Caki2 (cell line): ENCODE measurements around the gene STX18. TPM values are rescaled to one million over a fixed set of nuclear protein-coding genes. Genes with fewer than 3 reads are reported as not detected.
"Not testable (repeated sequence)": the region's sequence is repeated elsewhere in the genome, so short reads cannot be mapped to it uniquely, and the experiment has no call there.

Experiments used
- DNase-seq: peaks from one replicate; pipeline ENCODE4 v3.0.0-alpha.2; 2015; ENCODE audit warnings: low read depth
- in situ Hi-C: cut with HindIII; loops from 2 replicates; pipeline ENCODE4 v1.10.0; 2016; ENCODE audit warnings: low sequenced_read_pairs, low pct_unique_long_range_greater_than_20kb, mixed read lengths
- total RNA-seq: library from RNA; depleted of rRNA; stranded (reverse); fragments of >200 nt; shearing (Covaris generic); gene quantifications from 2 replicates; pipeline ENCODE4 v1.2.3, GENCODE V29; 2014; ENCODE audit warnings: low replicate concordance; rRNA removed

Gene STX18
- total RNA-seq = 25.2 and 65.0 TPM in 2 replicates

DNA sequence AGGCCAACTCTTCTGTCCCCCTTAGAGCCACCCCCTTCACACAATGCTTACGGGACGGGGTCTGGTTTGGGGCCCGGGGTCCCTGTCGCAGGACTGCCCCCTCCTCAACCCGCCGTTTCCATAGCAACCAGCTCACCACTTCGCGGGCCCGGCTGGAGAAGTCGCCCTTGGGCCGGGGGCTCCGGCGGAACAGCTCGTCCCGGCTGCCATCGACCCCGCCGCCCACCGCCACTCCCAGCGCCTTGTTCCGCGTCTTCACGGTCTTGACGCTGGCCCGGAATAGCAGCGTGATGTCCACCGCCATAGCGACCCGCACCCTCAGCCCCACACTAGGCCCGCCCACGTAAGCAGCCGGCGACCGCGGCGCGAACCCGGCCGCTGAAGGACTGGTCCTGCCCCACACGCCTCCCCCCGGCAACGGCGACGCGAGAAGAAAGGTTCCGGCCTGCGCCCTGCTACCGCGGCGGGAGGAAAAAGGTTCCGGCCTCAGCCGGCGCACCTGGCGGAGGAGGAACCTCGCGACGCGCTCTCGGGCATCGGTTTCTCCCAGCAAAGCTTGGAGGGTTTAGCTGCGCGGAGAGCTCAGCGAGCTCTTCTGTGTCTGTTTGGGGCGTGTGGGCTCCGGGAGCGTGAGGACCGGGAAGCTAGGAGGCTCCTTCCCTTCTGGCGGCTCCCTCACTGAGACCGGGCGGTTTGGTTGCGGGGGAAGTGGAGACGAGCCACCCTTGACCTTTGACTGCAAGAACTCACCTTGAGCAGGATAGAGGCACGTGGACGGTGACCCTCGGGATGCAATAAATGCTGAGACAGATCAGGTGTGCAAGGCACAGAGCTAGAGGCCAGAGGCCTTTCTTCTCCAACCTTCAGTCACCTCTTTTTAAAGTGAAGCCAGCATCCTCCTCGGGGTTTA is at the start of gene STX18:
Gene STX18 (minus strand): TSS at position 388 of the 910 bp plus-strand sequence. CDS start 84 bp downstream, at position 304.
- in situ Hi-C loops = no loop called here
- DNase-seq = peak; percentile 78

DNA sequence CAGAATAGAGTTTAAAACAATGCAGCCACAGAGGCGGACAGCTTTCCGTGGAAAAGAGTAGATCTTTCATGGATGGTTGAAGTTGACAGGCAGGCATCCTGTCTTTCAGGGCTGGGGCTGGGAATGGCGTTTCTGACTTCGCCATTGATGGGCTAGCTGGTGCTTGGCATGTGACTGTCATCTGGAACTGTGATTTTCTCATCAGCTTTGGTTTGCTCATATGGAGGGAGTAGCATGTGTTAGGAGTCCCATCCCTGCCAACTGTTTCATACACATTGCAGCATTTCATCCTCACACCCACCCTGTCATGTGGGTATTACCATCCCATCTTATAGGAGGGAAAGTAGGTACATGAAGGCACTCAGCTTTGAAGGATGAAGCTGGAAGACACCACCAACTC is 49.2 kb upstream of the STX18 start:
- in situ Hi-C loops = no loop called here
- DNase-seq = no peak

DNA sequence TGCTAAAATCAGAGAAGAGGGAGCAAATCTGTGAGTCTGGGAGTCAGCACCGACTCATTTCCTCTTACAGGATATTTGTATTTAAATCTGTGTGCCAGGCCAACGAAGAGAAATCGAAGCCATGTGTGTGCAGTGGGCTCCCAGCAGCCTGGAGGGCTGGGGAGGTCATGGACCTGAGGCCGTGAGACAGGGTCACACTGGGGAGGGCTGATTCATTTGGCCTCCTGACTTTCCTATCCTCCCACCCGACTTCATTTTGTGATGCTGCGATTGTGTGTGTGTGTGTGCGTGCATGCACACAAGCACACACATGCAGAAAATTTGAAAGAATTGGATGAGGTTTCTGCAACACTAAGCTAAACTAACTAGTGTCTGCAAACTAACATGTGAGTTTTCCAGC is 48.7 kb upstream of the STX18 start:
- DNase-seq = no peak
- in situ Hi-C loops = no loop called here

DNA sequence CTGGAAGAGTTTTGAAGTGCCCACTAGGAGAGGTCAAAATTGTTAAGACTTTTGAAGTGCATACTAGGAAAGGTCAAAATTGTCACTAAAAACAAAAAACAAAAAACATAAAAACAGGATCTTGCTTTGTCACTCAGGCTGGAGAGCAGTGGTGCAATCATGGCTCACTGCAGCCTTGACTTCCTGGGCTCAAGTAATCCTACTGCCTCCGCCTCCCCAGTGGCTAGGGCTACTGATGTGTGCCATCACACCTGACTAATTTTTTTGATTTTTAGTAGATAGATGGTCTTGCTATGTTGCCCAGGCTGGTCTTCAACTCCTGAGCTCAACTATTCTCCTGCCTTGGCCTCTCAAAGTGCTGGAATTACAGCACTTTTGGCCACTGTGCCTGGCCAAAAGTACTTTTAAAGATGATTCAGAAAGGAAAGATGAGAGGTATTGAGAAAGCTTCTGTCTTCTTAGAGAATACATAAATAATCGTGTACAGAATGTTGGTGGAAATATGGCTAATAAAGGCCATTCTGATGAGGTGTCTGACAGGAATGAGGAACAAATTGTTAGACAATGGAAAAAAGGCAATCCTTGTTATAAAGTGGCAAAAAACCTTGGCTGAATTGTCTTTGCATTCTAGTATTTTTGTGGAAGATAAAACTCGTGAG is 43.3 kb upstream of the STX18 start:
- in situ Hi-C loops = no loop called here
- DNase-seq = no peak

DNA sequence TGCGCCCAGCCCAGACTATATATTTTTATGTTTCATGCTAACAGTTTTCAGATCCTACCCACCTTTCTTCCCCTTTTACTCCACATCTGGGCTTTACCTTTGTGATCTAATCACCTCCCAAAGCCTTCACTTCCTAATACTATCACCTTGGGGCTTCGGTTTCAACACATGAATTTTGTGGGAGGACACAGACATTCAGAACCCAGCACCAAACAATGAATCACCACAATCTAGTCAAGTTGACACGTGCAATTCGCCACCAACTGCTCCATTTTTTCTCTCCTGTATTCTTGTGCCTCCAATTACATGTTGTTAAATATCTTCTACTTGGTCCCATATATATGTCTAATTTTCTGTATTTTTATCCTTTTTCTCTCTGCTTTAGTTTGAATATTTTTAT is 41.8 kb upstream of the STX18 start:
- no peak for DNase-seq
- in situ Hi-C loops = no loop called here

DNA sequence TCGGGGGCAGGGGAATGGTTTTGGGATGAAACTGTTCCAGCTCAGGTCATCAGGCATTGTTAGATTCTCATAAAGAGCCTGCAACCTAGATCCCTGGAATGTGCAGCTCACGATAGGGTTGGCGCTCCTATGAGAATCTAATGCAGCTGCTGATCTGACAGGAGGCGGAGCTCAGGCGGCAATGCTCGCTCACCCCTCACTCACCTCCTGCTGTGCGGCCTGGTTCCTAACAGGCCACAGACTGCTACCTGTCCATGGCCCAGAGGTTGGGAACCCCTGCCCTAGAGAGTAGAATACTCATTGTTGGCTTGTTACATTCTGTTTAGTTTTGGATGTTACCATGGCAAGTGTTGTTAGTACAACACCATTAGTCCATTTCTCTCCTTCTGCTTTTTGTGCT is 40.8 kb upstream of the STX18 start:
- no peak for DNase-seq
- in situ Hi-C loops = no loop called here

DNA sequence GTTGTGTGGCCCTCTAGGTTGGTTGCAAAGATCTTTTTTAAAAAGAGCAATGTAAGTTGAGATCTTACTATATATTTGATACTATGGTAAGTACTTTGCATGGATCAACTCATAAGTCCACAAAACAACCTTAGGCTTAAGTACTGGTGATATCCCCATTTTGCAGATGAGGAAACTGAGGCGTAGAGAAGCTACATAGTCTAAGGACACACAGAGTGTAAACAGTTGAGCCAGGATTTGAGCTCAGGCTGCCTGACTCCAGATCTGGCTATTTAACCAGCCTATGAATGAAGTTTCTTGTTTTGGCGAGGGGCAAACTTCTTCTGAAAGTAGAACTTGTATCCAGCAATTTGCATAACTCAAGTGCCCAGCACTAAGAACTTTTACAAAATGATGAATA is 38.6 kb upstream of the STX18 start:
- in situ Hi-C loops = no loop called here
- DNase-seq = no peak

DNA sequence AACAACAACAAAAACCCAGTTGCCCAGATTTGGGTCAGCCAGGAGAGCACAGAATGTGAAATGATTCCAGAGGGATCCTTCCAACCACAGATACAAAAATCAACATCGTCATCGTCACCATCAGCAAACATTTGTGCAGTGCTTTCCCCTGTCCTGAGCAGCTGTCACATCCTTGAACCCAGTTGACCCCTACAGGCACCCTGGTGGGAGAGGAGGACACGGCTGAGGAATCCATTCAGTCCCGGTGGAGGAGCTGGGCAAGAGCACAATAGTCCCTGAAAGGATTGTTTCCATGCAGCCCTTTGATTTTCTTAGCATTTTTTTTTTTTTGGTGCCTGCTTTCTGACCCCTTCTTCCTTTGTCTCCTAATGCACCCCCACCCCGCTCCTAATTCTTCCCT is 37.1 kb upstream of the STX18 start:
- no peak for DNase-seq
- in situ Hi-C loops = no loop called here

DNA sequence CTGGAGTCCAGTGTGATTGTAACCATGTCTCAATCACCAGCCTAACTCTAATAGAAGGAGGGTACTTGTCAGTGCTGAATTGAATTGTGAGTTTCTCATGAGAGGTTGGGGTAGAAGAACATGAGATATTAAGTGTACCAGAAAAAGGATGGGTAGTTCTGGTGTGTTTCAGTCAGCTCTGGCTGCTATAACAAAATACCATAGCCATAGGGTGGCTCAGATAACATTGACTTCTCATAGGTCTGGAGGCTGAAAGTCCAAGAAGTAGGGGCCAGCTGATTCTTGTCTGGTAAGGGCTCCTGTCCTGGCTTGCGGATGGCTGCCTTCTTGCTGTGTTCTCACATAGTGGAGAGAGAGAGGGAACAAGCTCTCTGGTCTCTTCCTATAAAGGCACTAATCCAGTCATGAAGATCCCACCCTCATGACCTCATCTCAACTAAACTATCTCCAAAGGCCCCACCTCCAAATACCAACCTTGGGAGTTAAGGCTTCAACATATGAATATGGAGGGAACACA is 35.6 kb upstream of the STX18 start:
- no peak for DNase-seq
- in situ Hi-C loops = no loop called here

DNA sequence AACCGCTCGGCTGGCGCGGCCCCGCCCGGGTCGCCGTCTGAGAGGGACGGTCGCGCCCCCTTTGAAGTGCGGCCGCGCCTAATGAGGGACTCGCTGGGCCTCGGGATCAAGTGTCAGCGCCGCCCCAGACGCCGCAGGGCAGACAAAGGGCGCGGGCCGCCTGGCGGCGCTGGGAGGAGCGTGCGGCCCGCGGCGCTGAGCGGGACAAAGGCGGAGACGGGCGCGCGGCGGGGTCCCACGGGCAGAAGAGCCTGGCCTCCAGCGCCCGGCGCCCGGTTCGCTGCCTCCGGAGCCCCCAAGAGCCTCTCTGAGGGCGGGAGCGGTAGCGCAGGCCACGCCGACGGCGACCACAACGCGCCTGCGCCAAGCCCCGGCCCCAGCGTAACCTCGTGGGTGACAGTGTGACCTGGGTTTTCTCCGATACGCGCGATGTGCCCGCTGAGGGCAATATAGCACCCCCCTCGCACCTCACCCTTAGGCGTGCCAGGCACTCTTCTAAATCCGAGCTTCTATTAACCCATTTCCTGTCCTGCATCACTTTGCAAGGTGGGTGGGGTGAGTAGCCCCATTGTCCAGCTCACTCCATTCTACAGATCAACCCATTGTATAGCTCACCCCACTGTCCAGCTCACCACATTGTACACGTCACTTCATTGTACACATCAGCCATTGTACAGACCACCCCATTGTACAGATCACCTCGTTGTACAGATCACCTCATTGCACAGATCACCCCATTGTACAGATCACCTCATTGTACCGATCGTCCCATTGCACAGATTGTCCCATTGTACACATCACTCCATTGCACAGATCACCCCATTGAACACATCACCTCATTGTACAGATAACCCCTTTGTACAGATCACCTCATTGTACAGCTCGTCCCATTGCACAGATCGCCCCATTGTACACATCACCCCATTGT is 33.7 kb upstream of the STX18 start:
- peak; percentile 70 for DNase-seq
- in situ Hi-C loops = no loop called here

DNA sequence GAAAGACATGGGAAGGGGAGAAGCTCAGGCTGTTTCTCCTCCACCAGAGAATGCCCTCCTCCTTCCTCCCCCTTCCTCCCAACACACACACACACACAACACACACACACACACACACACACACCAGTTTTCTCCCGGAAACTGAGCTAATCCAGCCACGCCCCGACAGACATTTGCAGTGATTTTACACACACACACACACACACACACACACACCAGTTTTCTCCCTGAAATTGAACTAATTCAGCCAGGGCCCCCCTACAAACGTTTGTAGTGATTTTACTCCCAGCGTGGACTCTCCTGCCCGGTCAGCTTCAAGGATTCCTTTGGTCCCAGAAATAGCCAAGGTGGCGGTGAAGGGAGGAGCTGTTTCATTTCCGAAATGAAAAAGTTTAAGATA is 32.9 kb upstream of the STX18 start:
- DNase-seq = peak; percentile 75
- in situ Hi-C loops = no loop called here

DNA sequence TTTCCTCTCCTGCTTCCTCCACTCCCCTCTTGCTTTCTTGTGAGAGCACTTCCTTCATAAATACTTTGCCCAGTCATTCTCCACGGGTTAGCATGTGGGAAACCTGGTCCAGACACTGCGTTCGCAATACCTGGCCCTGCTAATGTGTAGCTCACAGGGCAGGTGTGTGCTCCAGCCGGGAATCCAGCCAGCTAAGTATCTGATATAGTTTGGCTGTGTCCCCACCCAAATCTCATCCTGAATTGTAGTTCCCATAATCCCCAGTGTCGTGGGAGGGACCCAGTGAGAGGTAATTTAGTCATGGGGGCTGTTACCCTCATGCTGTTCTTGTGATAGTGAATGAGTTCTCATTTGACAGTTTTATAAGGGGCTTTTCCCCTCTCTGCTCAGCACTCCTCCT is 32.2 kb upstream of the STX18 start:
- in situ Hi-C loops = no loop called here
- no peak for DNase-seq

DNA sequence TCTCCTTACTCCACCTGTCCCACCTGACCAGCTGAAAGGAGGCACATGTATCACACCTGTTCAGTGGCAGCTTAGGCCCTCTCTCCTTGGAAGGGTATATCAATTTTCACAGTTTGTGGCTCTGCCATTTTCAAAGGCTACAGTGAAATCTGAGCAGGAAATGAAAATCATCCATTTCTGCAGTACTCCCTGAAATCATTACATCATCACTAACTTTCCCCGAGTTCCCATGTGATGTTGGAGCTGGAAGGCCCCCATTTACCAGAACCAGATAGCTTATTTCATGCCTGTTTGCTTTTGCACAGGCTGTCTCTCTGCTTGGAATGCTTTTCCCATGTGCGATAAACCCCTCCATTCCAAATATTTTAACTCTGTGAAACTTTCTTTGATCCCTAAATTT is 31.0 kb upstream of the STX18 start:
- in situ Hi-C loops = no loop called here
- DNase-seq = no peak

DNA sequence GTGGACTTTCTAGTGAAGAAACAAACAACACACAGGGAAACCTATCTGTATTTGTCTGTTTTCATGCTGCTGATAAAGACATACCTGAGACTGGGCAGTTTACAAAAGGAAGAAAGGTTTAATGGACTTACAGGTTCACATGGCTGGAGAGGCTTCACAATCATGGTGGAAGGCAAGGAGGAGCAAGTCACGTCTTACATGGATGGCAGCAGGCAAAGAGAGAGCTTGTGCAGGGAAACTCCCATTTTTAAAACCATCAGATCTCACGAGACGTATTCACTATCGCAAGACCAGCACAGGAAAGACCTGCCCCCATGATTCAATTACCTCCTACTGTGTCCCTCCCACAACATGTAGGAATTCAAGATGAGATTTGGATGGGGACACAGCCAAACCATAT is 28.0 kb upstream of the STX18 start:
- in situ Hi-C loops, DNase-seq: not testable (repeated sequence)

DNA sequence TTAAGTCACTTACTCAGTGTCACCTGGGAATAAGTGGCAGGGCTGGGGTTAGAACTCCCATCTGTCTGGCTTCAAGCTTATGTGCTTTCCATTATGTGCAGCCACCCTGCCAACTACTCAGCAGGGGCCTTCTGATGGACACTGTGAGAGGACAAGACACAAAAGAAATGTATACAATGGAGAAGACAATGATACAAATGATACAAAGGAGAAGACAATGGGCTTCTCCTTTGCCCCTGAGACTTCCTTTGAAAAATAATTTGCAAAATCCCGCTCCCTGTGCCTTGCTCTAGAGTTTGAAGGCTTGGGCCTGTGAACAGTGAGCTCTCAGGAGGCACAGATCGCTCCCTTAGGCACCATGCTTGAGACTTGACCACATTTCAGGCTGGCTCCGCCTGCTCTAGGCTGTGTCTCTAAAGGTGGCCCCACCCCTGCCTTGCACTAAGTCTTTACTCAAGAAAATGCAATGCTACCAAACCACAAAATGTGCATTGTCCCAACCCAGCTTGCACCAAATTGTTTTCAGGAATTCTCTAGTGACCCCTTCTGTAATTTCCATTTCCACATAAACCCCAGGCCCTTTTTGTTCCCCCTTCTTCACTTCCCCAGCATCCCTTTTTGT is 27.1 kb upstream of the STX18 start:
- DNase-seq = no peak
- in situ Hi-C loops = no loop called here

DNA sequence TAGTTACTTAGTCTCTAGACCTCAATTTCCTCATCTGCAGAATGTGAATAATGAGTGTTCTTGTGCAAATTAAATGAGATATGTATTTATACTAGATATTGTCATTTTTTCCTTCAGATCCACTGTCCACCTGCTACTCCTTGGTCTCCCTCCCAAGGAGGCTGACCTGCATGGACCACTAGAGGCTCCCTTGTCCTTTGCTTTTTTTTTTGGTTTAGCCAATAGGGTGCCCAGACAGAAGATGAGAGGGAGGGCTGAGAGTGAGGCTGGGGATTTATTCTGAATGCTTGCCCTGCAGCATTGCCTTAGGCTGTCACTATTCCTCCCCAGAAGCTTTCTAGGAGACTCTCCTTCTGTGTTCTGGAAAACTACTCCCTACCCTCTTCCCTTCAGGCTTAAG is 24.5 kb upstream of the STX18 start:
- in situ Hi-C loops = not testable (repeated sequence)

DNA sequence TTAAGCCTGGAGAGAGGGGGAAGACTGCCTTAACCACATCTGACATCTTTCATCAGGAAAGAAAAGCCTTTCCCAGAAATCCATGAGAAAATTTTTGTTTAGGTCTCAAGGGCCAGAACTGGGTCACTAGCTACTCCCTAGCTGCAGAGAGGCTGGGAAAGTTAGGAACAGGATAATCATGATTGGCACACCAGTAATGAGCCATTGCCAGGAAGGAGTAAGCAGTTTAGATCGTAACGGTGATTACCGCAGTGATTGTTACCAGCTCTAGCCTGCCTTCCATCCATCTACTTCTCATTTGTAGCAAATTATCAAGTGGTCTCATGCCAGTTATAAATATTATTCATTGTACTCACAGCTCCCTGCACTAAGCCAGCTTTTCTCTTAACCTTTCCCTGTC is 22.7 kb upstream of the STX18 start:
- no peak for DNase-seq
- in situ Hi-C loops = no loop called here

More for the DNA sequence above, 24.5 kb upstream of the STX18 start:
- DNase-seq = not testable (repeated sequence)

DNA sequence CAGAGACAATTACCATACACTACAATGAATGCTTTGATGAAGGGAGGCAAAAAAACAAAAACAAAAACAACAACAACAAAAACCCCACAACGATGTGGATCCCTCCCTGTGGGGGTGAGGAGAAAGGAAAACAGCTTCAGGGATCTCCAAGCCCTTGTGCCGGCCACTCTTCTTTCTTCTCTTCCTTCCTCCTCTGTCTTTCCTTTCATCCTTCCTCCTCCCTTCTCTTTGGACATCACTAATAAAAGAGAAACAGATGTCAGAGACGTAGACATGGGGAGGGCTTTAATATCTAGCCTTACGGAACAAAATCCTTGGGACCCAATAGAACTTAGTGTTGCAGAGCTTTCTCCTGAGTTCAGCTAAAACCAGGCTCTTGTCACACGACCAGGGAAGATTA is 18.8 kb upstream of the STX18 start:
- in situ Hi-C loops = no loop called here
- no peak for DNase-seq
